Stomach (tissue), 9 donors: ENCODE data around the gene C7orf57. TPM values are rescaled to one million over a fixed set of nuclear protein-coding genes. Genes with fewer than 3 reads are reported as not detected.

Source experiments
- DNase-seq, 2 donors: peaks; one replicate each; pipeline versions ENCODE4 v3.0.0 to v3.0.0-alpha.2; 2013 to 2019
- H3K27ac ChIP-seq, 5 donors: fragments of 200-600 bp in 4 of 5; sonication (generic) in 4 of 5; one replicate each; pipeline ENCODE4 v1.5.1; 2013 to 2019; ENCODE audit warnings: mild to moderate bottlenecking in 1 of 5, moderate library complexity in 1 of 5
- H3K27me3 ChIP-seq, 3 donors: fragments of 200-600 bp; sonication (generic); one replicate each; pipeline ENCODE4 v1.5.1; 2017 to 2019; ENCODE audit warnings: mixed run types in 1 of 3
- H3K36me3 ChIP-seq, 4 donors: fragments of 200-600 bp; sonication (generic); 1 replicate in 3 of 4; 2 replicates in 1 of 4; pipeline ENCODE4 v1.5.1; 2016 to 2019
- H3K4me1 ChIP-seq, 4 donors: fragments of 200-600 bp; sonication (generic); one replicate each; pipeline ENCODE4 v1.5.1; 2016 to 2019
- H3K4me3 ChIP-seq, 4 donors: fragments of 200-600 bp; sonication (generic) in 3 of 4; one replicate each; pipeline ENCODE4 v1.5.1; 2016 to 2019; ENCODE audit warnings: mild to moderate bottlenecking in 1 of 4
- H3K9me3 ChIP-seq, 4 donors: fragments of 200-600 bp; sonication (generic); one replicate each; pipeline ENCODE4 v1.5.1; 2016 to 2019
- CTCF ChIP-seq, 7 experiments: fragments of 450-650 bp in 4 of 7; fragments of 200-600 bp in 3 of 7; sonication (generic) in 3 of 7; IDR thresholded peaks; one replicate each; pipeline ENCODE4 v1.5.1; 2016 to 2019; ENCODE audit warnings: antibody characterized with exemption in 7 of 7, control low read depth in 2 of 7, mild to moderate bottlenecking in 1 of 7
- EP300 ChIP-seq: sonication (generic); formaldehyde crosslinking; IDR thresholded peaks from one replicate; pipeline ENCODE4 v1.6.1; 2017; ENCODE audit warnings: antibody characterized with exemption
- POLR2A ChIP-seq, 4 donors: fragments of 450-650 bp; IDR thresholded peaks; one replicate each; pipeline ENCODE4 v1.6.1; 2016; ENCODE audit warnings: antibody characterized with exemption in 4 of 4, control low read depth in 2 of 4, mild to moderate bottlenecking in 1 of 4, moderate library complexity in 1 of 4
- POLR2AphosphoS5 ChIP-seq, 3 donors: sonication (generic); formaldehyde crosslinking; IDR thresholded peaks; one replicate each; pipeline ENCODE4 v1.6.1; 2016; ENCODE audit warnings: antibody characterized with exemption in 3 of 3
- WGBS, 5 donors: extraction: QIAGEN DNeasy Blood & Tissue Kit in 3 of 5; methylation state at CpG; one replicate each; pipeline versions ENCODE4 v1.1.5 to v1.1.7; 2013 to 2018; 5-methylcytosine and 5-hydroxymethylcytosine counted together
- intact Hi-C: fragments of 100-400 bp; cut with DNase I; formaldehyde crosslinking; loops from one replicate; pipeline ENCODE4 v1.15.1; 2023; ENCODE audit warnings: low total_unique reads
- polyA plus RNA-seq, 3 donors: library from polyadenylated mRNA; stranded (reverse); fragments of 200-250 nt; gene quantifications; one replicate each; pipeline ENCODE4 v1.2.3, GENCODE V29; 2013
- total RNA-seq, 5 donors: library from RNA; depleted of rRNA; stranded (reverse); fragments of >200 nt; gene quantifications; one replicate each; pipeline versions ENCODE4 v1.1.0 to v1.2.3, GENCODE V29; 2014 to 2016
- donor health status: healthy with polysubstance abuse.
- donor health status: Bipolar disorder and iron deficiency.
- donor health status: healthy.

Gene C7orf57
- total and polyA plus RNA-seq, 8 donors: 0.08 TPM; not detected in 7

DNA sequence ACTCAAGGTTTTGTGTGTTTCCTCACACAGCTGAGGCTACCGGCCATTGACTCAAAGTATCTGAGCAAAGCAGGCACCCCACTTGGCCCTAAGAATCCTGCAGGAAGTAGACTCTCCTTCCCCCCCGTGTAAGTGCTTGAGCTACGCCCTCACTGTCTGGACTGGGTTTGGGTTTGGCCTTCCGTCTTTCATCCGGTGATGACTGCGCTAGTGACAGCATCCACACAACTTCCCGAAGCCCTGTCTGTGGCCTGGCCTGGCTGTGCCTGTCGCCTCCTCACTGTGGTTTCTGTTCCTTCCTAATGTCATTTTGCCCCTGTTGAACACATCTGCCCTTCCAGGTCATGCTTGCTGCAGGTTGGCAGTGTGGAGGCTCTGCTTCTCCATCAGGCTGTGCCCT lies 14.5 kb downstream of the C7orf57 start:
- H3K36me3 ChIP-seq: no peaks in the 10 kb centered on the region
- 66 to 89% (median 85%) methylated on average over 8 of the region's 8 CpGs for WGBS, 5 donors
- DNase-seq: no peak
- no peaks in the 10 kb centered on the region for H3K27me3 ChIP-seq
- no peak overlapping the region for H3K4me3 ChIP-seq
- no peaks in the 10 kb centered on the region for H3K9me3 ChIP-seq
- H3K27ac ChIP-seq: no peak overlapping the region
- intact Hi-C loops: no loop called here
- H3K4me1 ChIP-seq: no peaks in the 10 kb centered on the region
- TF ChIP-seq EP300 (no peak), POLR2AphosphoS5 (IDR thresholded peaks at IDR 0.05) (no peak), POLR2A (IDR thresholded peaks at IDR 0.05) (no peak), CTCF (IDR thresholded peaks at IDR 0.05) (no peak)

- no peak overlapping the region for H3K27ac ChIP-seq
These were observed 17.4 kb downstream of the C7orf57 start for GRCh38 chr7:48052748-48053147.

DNA sequence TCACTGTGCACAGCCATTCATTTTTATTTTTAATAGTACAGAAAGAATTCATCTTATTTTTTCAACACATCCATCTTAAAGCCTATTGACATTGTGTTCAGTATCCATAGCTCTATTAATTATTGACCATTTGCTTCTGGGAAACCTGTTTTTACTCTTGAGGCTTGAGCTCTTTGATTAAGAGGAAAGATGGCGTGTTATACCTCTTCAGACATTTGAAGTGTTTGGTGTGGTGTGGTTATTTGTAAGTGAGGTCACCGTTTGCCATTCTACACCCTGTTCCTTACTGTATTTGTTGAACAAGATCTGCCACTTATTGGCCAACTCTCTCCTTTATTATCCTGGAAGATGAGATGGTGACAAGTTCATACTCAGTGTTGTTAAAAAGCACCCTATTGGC lies 18.4 kb downstream of the C7orf57 start:
- DNase-seq: no peak
- Histone ChIP-seq H3K4me3 (no peak overlapping the region), H3K36me3 (no peaks in the 10 kb centered on the region), H3K27ac (no peak overlapping the region), H3K9me3 (peaks cover 0 to 10% (median 5%) of the 10 kb centered on the region in 4 donors), H3K4me1 (no peaks in the 10 kb centered on the region), H3K27me3 (no peaks in the 10 kb centered on the region)
- TF ChIP-seq POLR2A (IDR thresholded peaks at IDR 0.05): no peak
- no peak for TF ChIP-seq CTCF (IDR thresholded peaks at IDR 0.05)
- no peak for TF ChIP-seq POLR2AphosphoS5 (IDR thresholded peaks at IDR 0.05)
- no peak for TF ChIP-seq EP300
- intact Hi-C loops: no loop called here
- 41 to 68% (median 64%) methylated on average over 2 of the region's 2 CpGs for WGBS, 5 donors

More at GRCh38 chr7:48052748-48053147, 17.4 kb downstream of the C7orf57 start:
- Histone ChIP-seq H3K4me3 (no peak overlapping the region), H3K36me3 (no peaks in the 10 kb centered on the region), H3K9me3 (peaks cover 0 to 9% (median 3%) of the 10 kb centered on the region in 4 donors), H3K4me1 (no peaks in the 10 kb centered on the region), H3K27me3 (no peaks in the 10 kb centered on the region)
- DNase-seq: no peak
- intact Hi-C loops: no loop called here
- TF ChIP-seq EP300 (no peak), CTCF (IDR thresholded peaks at IDR 0.05) (no peak), POLR2AphosphoS5 (IDR thresholded peaks at IDR 0.05) (no peak), POLR2A (IDR thresholded peaks at IDR 0.05) (no peak)
- WGBS, 5 donors: 60 to 71% (median 62%) methylated on average over 8 of the region's 8 CpGs

- DNase-seq: no peak
- intact Hi-C loops: no loop called here
- H3K4me1 ChIP-seq: no peaks in the 10 kb centered on the region
- no peaks in the 10 kb centered on the region for H3K36me3 ChIP-seq
- no peak for TF ChIP-seq CTCF (IDR thresholded peaks at IDR 0.05)
- no peak for TF ChIP-seq EP300
- no peak for TF ChIP-seq POLR2AphosphoS5 (IDR thresholded peaks at IDR 0.05)
- TF ChIP-seq POLR2A (IDR thresholded peaks at IDR 0.05): no peak
- no peaks in the 10 kb centered on the region for H3K27me3 ChIP-seq
- 70 to 90% (median 88%) methylated on average over 2 of the region's 2 CpGs for WGBS, 5 donors
- no peak overlapping the region for H3K4me3 ChIP-seq
- H3K27ac ChIP-seq: no peak overlapping the region
- peaks cover 0 to 10% (median 5%) of the 10 kb centered on the region in 4 donors for H3K9me3 ChIP-seq
These were observed 23.6 kb downstream of the C7orf57 start for GRCh38 chr7:48058990-48059389.
